OCI-M1 (cell line): ENCODE measurements around the gene INO80C.
"Not testable (repeated sequence)": the region's sequence is repeated elsewhere in the genome, so short reads cannot be mapped to it uniquely, and the experiment has no call there.

ENCODE experiments used
- DNase-seq: peaks from one replicate; lab custom pipeline; 2025; lab: John Stamatoyannopoulos, UW

Gene INO80C

DNA sequence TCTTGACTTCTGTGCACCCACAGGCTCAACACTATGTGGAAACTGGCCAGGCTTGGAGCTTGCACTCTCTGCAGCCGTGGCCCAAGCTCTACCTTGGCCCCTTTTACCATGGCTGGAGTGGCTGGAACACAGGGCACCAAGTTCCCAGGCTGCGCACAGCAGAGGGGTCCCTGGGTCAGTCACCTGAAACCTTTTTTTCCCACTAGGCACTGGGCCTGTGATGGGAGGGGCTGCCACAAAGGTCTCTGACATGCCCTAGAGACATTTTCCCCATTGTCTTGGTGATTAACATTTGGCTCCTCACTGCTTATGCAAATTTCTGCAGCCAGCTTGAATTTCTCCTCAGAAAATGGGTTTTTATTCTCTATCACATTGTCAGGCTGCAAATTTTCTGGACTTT, 9.4 kb downstream of the INO80C start:
- DNase-seq, result not testable (repeated sequence)

DNA sequence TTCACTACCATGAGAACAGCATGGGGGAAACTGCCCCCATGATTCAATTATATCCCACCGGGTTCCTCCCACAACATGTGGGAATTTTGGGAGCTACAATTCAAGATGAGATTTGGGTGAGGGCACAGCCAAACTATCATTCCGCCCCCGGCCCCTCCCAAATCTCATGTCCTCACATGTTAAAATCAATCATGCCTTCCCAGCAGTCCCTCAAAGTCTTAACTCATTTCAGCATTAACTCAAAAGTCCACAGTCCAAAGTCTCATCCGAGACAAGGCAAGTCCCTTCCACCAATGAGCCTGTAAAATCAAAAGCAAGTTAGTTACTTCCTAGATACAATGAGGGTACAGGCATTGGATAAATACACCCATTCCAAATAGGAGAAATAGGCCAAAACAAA, 10.2 kb downstream of the INO80C start:
- DNase-seq, result not testable (repeated sequence)

DNA sequence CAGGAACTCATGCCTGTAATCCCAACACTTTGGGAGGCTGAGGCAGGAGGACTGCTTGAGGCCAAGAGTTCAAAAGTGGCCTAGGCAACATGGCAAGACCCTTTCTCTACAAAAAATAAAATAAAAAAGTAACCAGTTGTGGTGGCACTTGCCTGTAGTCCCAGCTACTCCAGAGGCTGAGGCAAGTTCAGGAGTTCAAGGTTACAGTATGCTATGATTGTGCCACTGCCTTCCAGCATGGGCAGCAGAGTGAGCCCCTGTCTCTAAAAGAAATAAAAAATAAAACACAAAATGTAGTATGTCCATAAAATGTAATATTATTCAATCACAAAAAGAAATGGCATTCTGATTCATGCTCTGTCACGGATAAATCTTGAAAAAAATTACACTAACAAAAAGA, 11.9 kb downstream of the INO80C start:
- DNase-seq, result no peak

DNA sequence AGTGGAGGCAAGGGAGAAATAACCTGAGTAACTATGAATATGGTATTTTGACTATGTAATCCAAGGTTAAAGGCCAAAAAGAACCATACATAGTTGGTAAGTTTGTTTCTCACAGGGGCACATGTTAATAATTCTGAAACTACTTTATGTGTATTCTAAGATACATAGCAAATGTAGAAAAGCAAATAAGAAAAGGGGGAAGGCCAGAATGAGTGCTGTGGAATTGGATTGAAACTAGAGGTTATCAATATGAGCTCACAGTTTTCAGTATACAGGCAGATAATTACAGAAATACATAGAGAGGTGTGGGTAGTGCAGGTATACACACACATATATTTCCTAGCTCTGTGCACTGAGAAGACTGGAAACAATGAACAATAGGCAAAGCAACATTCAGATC, 13.7 kb downstream of the INO80C start:
- no peak for DNase-seq

DNA sequence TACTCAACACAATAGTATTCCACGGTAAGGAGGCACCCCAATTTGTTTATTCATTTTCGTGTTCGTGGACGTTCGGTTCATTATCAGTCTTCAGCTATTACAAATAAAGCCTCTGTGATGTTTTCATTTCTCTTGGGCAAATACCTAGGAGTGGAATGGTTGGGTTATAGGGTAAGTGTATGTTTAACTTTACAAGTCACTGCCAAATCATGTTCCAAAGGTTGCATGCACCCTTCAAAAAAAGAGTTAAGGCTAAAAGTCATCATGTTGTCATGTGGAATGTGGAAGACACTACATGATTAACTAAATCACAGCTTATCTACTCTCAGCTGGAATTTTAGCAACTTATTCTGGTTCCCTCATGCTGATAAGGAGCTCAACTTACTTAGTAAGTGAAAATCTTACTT, 15.8 kb downstream of the INO80C start:
- DNase-seq, result no peak

DNA sequence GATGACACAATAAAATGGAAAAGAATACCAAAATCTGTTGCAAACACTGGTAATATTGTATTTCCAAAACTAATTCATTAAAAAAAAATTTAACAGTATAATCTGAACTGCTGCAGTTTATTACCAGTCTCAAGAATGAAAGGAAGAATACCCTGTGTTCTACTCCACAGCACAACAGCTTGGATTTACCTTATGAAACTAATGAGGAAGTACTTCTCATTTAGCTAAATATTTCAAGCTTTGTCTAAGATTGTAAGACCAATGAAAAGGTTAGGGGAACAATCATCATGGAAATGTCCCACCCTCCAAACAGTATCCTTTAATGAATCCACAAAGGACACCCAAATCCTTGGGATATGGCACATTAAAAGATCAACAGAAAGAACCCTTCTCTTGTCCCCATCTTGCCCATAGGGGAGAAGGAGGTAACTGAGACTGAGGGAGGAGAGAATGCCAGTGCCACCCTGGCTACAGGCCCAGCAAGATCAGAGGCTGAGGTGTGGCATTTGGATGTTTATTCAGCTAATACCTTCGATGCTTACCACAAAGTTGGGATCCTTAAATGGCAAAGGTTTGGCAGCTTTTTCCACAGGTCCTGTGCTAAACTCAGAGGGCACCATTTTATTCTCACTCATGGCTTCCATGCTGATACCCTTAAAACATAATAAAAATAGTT, 17.7 kb downstream of the INO80C start:
- no peak for DNase-seq

DNA sequence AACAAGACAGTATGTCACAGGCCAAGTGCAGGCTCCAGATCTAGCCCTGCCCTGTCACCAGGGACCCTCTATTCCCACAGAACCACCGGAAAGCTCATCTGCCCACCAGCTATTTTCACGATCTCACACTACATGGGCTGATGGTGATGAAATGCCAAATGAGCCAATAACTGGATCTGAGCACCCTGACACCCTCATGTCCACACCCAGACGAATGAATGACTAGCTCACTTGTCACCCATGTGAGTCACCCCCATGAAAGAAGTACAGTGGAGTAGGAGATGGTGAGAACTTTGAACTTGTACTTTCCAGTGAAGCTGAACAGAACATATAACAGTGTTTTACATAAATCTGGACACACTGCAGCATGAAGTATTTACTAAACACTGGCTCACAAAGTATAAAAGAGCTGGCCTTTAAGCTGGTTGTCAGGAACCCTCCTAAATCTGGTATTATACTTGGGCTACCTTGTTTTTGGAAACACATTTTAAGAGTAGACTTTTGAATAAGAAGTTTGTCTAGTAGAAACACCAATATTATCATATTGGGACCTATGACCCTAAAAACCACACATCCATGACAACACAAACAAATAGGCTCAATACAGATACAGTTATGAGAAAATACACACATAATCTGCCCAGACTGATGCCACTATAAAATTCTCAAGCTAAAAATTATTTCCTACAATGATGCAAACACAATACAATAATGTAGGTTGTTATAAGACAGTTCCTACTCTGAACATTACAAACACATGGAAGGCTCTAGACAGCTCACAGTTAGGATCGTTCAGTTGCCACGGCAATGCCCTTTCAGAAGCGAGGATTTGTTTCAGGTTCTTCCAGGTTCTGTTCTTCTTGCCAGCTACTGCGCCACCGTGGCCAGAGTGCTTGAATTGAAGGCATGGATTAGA, 19.0 kb downstream of the INO80C start:
- no peak for DNase-seq

DNA sequence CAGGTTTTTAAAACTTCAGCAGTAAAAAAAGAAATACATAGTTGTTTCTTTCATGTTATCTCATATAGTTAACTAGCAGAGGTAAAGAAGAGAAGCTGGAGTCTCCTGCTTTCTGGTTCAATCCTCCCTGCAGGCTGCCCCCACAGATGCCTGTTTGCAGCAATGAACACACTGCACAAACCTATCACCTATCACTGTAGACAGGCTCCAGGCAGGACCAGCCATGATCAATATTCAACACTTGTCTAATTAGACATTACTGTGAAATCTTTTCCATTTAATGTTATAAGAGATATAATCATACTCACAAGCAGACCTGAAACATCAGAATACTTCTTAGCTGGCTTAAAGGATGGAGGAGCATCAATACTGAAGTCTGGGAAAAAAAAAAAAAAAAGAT, 19.8 kb downstream of the INO80C start:
- no peak for DNase-seq

DNA sequence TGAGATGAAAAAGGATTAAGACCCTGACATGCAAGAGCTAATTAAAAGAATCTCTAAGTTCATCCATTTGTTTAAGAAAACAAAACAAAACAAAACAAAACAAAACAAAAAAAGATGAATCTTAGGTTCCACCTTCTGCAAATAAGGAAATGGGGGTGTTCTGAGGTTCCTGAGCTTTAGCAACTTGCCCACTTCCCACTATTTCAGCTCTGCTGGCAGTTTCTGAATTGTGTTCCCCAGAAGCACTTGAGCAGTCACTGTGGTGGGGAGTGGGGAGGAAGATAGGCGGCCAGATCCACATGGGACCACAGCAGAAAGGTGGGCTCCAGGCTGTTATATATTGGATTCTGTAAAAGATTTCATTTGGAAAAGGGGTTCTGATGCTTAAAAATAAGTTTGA, 20.3 kb downstream of the INO80C start:
- DNase-seq, result no peak

DNA sequence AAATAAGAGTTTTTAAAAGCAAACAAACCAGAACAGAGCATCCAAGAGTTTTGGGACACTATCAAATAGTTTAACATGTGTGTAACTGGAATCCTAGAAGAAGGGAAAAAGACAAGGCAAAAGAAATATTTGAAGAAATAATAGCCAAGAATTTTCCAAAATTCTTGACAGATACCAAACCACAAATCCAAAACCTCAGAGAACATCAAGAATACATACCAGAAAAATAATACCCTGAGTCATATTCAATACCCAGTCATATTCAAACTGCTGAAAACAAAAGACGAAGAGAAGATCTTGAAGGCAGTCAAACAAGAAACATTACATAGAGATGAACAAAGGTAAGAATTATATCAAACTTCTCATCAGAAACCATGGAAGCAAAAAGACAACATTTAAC, 22.9 kb downstream of the INO80C start:
- DNase-seq, result no peak

DNA sequence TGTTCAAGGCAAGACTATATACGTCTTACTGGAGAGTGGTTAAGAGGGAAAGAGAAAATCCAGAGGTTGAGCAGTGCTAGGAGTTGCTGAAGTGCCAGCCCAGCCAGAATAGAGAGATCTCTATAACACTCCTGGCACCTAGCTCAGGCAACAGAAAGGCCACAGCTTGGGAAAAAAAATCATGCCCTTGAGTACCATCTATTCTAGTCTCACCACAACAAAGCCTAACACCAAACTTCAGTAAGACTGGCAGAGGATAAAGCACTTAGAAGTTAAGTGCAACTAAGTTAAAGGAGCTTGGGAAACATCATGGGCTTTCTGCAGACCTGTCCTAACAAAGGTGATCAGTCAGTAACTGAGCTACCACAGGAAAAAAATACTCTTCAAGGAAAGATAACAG, 24.2 kb downstream of the INO80C start:
- DNase-seq, result no peak

DNA sequence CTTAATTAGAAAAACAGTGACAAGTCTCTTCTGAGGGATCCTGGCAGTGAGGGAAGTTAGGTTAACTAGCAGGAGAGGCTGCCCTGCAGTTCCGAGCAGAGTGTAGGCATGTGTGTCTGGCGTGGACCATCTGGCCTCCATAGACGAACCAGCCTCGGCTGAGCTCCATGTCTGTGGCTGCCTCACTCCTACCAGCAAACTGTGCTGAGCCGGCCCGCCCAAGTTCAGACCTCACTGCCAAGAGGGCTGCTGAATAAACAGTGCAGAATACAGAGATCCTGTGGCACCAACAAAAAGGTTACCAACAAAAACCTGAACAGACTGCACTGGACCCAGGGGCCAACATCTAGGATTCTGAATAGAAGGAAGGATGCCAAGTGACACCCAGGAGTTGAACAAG, 27.3 kb downstream of the INO80C start:
- DNase-seq, result no peak

DNA sequence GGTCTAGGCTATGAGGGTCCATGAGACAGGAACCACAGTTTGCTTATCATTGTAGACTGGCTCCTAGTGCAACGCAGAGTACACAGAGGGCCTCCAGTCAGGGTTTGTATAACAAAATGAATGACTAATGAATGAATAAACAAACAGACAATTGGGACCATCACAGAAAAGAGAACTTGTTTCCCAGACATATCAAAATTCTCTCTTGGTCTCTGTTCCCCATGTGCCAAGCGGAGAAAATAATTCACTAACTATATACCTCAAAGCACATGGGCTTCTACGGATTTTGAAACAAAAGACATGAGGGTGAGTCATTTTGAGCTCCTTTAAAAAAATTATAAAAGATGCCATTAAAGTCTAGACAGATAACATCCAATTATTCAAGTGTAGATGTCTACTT, 28.0 kb downstream of the INO80C start:
- DNase-seq, result no peak

DNA sequence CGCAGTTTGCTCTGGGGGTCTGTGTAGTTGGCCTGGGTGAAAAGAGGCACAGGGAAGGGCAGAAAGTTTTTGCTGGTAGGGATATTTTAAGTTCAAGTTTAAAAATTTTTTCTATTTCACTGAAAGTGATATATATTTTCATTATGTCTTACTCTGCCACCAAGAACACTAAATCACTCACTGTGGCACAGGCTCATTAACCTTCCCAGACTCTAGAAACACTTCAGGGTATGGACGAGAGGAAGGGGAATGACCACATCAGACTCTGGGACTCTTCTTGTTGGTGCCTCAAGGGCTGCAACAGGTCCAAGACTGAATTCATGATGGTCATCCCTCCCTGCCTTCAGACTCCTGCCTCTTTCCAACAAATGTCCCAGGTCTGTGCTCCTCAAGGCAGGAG, 29.0 kb downstream of the INO80C start:
- no peak for DNase-seq

DNA sequence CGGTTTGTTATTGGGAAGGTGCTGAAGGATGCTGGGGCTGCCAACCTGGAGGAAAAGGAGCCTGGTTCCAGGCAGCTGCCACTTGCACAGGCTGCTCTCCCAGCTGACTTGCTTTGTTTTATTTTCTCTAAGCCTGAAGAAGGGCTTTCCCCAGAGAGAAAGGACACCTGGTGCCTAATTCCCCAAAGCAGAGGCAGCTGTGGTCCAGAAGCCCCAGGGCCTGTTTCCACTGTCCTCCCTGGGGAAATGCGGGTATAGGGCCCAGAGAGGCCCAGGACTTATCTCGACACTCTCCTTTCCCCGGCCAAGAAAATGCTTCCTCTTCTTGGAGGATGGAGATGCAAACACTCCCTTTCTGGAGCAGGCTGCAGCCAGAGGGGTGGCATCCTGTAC, 30.1 kb downstream of the INO80C start:
- DNase-seq, result no peak

DNA sequence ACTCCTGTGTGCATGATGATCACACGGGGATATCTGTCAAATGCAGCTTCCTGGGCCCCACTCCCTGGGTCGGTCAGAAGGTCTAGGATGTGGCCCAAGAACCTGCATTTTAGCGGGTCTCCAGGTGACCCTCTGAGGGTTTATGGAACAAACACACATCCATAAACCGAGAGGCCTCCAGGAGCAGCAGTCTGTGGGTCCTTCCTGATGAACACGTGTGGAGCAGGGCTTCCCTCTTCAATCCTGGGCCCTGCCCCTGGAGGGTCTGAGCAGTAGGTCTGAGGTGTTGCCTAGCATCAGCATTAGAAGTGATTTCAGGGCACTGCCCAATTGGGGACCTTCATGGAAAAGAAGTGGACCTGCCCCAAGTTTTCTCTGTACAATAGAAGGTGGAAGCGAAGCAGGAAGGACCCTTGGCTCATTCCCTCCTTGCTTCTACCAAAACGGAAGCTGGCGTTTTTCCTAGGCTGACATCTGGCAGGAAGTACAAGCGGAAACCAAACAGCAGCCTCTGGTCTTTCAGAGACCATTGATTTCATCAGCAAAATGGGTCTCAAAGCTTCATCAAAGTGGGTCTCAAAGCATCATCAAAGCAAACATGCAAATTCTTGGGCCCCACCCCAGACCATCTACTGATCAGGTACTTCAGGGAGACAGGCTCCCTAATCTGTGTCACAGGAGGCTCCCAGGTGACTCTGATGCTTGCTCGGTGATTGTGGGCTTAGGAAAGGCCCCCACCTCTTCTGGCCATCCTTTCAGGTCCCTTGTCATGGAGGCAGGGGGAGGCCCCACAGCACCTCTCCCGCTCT, 30.7 kb downstream of the INO80C start:
- no peak for DNase-seq

DNA sequence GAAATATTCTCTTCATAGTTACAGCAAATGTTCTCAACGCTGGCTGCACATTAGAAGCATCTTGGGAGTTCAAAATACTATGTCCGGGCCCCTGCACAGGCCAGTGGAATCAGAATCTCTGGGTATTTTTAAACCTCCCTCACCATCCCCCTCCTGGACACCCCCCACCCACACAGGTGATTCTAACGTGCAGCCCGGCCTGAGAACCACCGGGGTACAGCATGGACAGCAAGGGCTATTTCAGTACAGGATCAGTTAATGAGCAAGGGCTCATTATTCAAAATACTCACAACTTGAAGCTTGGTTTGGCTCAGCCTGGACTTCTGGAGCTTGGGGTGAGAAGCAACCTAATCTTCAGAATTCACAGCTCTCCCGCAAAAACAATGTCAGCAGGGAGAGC, 31.4 kb downstream of the INO80C start:
- no peak for DNase-seq

DNA sequence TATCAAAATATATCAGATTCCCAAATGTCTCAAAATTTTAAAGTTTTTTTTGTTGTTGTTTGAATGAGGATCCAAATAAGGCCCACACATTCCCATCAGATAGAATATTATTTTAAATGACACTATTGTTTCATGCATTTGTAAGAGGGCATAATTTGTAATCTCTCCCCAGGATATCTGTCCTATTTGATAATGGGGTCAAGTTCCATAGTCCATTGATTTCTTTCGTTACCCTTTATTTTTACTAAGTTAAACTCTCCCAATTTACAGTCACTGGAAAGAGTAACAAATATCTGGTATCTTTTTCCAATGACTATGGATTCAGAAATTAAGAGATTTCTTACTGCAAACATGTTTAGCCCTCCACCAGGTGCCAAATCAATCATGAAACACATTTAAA, 32.4 kb downstream of the INO80C start:
- DNase-seq, result no peak

DNA sequence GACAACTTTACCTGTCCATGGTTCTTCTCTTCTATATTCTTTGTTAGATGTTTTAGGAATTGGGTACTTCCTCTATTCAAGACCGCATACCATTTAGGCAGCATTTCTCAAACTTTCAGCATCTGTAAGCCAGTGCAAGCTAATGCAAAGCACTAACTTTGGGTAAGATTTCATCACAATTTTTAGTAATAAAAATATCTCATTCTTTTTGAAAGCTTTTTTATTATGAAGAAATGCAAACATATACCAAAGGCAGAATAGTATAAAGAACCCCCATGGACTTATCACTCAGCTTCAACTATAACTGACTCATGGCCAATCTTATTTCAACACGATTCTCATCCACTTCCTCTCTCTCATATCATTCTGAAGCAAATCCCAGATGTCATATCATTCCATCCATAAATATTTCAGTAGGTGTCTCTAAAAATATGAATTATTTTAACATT, 32.9 kb downstream of the INO80C start:
- peak; percentile 55 for DNase-seq

DNA sequence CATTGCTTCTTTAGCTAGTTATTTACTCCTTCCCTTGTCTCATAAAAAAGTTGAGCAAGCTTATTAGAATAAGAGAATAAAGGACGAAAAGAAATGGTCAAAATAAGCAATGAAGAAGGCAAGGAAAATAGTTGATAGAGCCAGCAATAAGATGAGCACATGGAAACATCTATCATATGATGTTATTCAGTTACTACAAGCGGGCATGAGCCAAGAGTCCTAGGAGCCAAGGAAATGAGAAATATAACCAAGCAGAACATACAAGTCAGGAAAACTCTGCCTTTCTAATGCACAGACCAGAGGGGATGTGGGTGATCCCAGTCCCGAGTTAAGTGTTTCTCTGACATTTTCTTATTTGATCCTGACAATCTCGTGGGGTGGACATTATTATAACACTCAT, 33.9 kb downstream of the INO80C start:
- no peak for DNase-seq

DNA sequence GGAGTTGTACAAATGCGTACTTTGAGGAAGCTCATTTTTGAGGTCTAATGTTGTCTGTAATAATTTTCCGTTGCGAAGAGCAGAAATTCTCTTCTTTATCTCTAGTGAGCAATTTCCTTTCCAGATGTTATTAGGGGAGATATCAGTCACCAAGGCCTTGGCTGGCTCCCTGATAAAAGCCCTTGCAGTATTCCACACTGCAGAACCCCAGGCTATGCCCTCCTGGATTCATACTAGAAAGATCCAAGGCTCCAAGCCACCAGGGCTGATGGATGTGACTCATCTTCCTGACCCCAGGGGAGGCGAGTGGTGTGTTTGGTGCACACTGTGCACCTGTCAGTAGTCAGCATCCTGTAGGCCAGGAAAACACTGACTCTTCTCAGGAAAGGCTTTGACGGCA, 34.7 kb downstream of the INO80C start:
- DNase-seq, result no peak

DNA sequence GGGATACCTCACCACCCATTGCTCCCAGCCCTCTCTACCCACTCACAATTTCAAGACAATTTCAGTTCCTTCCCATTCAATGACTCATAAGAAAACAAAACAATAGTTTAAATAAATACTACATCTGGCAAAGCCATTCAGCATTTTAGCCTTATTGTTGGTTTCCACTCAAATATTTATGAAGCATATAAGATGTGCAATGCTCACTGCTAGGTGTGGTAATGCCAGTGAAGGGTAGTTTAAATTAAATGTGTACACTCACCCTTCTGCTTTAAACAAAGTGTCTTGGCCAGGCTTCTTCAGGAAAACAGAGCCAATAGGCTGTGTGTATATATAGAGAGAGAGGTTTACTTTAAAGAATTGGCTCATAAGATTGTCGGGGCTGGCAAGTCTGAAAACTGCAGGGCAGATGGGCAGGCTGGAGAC, 37.0 kb downstream of the INO80C start:
- DNase-seq, result no peak

DNA sequence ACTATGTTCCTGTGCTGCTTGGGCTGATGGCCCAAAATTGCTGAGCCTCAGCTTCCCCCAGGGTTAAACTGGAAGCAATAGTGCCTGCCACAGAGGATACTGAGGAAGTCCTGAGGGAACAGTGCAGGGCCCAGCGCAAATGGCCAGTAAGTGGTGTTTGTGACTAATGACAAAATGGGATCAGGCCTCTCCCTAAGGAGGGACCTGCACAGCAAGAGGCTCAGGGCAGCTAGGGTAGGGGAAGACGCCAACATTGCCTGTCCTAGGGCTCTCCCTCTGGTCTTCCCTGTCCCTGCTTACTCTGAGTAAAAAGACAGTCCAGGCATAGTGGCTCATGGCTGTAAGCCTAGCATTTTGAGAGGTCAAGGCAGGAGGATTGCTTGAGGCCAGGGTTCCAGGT, 37.8 kb downstream of the INO80C start:
- no peak for DNase-seq
